HEK293T (cell line): ENCODE results near the gene NIF3L1.

Experiments used
- BHLHE40 ChIP-seq: fragments of 450-650 bp; IDR thresholded peaks from 2 replicates; pipeline ENCODE4 v1.6.1; 2016; ENCODE audit warnings: mild to moderate bottlenecking, moderate library complexity, borderline replicate concordance
- CTBP1 ChIP-seq: fragments of 450-650 bp; IDR thresholded peaks from 2 replicates; pipeline ENCODE4 v1.6.1; 2016; ENCODE audit warnings: borderline replicate concordance
- FOXA1 ChIP-seq: fragments of 450-650 bp; IDR thresholded peaks from 2 replicates; pipeline ENCODE4 v1.6.1; 2016; ENCODE audit warnings: mild to moderate bottlenecking
- FOXM1 ChIP-seq: fragments of 450-650 bp; IDR thresholded peaks from 2 replicates; pipeline ENCODE4 v1.6.1; 2017; ENCODE audit warnings: mild to moderate bottlenecking, borderline replicate concordance
- HDGF ChIP-seq: fragments of 450-650 bp; IDR thresholded peaks from 2 replicates; pipeline ENCODE4 v1.6.1; 2017; ENCODE audit warnings: antibody characterized with exemption, borderline replicate concordance
- LEF1 ChIP-seq: fragments of 450-650 bp; IDR thresholded peaks from 2 replicates; pipeline ENCODE4 v1.6.1; 2017; ENCODE audit warnings: mild to moderate bottlenecking, borderline replicate concordance
- NFRKB ChIP-seq: fragments of 450-650 bp; IDR thresholded peaks from 2 replicates; pipeline ENCODE4 v1.6.1; 2016; ENCODE audit warnings: mild to moderate bottlenecking, moderate library complexity
- SP1 ChIP-seq: fragments of 450-650 bp; IDR thresholded peaks from 2 replicates; pipeline ENCODE4 v1.6.1; 2017
- TARDBP ChIP-seq: fragments of 450-650 bp; IDR thresholded peaks from 2 replicates; pipeline ENCODE4 v1.6.1; 2016

- TF ChIP-seq SP1 (no peak), HDGF (no peak), LEF1 (no peak), TARDBP (no peak), FOXA1 (no peak), NFRKB (no peak), CTBP1 (no peak), BHLHE40 (no peak), FOXM1 (no peak)
Observed at GRCh38 chr2:200869014-200869413, 20.2 kb upstream of the NIF3L1 start.
